NCI-H1417 (cell line): Measurements from ENCODE around the gene MAP4.
A peak's percentile ranks its signal among the peaks of the same experiment; 100 is the strongest.

Source experiments
- DNase-seq, 3 experiments: peaks; one replicate each; lab custom pipeline; 2025; lab: John Stamatoyannopoulos, UW

MAP4 gene

GRCh38 chr3:47961815-47962606 lies 54.2 kb downstream of the MAP4 start:
- DNase-seq: peak in 1 of 3 experiments; percentile 35

- DNase-seq: no peak
Observed at GRCh38 chr3:47961036-47961435, 55.2 kb downstream of the MAP4 start.

DNA sequence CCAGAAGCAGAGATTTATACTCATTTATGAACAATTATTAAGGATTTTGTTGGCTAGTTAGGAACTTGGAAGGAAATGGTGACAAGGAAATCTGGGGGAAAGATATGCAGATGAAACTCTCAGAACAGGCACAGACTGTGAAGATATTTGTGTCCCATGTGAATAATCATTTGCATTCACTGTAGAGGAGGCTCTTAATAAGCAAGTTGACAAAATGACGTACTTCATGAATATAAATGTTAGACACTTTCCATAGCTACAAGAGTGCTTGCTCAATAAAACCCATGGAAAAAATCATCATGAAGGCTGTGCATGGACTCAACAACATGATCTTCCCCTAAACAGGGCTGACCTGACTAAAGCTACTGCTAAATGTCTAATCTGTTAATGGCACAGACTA lies 59.7 kb downstream of the MAP4 start:
- no peak for DNase-seq

- no peak for DNase-seq
Observed at GRCh38 chr3:47954567-47954966, 61.6 kb downstream of the MAP4 start.

GRCh38 chr3:47950453-47951169 lies 65.6 kb downstream of the MAP4 start:
- no peak for DNase-seq

DNA sequence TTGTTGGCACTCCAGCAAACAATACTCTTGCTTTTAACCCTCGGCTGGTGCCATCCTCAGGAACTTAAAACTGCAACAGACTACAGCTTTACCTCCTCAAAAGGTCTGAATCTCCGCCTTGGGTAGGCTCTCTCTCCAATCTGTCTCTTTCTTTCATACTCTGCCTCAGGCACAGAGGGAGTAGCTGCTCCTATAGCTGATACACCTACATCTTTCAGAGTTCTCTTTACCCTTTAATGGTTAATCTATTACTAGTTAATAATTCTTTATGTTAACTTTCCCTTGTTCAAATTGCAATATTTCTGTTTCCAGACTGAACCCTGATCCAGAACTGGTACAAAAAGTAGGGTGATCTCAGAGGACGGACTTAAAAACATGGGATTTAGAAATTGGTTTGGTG lies 66.2 kb downstream of the MAP4 start:
- no peak for DNase-seq

GRCh38 chr3:47940232-47940631 lies 76.0 kb downstream of the MAP4 start:
- DNase-seq: no peak

GRCh38 chr3:47932421-47932820 lies 83.8 kb downstream of the MAP4 start:
- no peak for DNase-seq

DNA sequence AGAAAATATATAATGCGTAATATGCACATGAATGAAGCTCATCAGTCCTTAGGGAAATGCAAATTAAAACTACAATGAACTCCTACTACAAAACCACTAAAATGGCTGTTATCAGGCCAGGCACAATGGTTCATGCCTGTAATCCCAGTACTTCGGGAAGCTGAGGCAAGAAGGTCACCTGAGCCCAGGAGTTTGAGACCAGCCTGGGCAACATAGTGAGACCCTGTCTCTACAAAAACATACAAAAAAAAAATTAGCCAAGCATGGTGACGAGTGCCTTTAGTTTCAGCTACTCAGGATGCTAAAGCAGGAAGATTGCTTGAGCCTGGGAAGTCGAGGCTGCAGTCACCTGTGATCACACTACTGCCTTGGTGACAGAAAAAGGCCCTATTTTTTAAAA lies 85.2 kb downstream of the MAP4 start:
- DNase-seq: no peak

GRCh38 chr3:47916696-47917095 lies 99.5 kb downstream of the MAP4 start:
- no peak for DNase-seq

GRCh38 chr3:47916201-47916600 lies 100.0 kb downstream of the MAP4 start:
- no peak for DNase-seq

DNA sequence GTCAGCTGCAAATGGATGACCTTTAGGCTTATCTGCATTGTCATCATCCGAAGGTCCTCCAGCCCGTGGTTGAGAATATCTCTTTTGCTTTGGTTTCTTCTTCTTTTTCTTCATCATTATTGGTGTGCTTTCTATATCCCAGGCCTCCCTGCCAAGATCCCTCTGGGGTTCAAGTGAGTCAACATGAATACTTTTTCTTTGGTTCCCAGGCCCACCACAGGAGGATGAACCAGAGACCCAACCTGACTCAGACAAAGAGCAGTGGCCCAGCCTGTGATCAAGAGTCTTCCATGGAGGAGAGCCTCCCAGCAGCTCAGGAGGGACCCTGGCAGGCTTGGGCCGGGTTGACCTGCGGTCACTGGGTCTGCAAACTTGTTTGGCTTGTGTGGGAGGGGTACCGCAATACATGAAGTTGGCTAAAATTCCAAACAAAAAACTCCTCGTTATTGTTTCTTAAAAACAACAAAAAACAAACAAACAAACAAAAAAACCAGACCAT lies 104.2 kb downstream of the MAP4 start:
- DNase-seq: no peak

GRCh38 chr3:47910777-47911440 lies 105.3 kb downstream of the MAP4 start:
- no peak for DNase-seq

GRCh38 chr3:47910233-47910632 lies 106.0 kb downstream of the MAP4 start:
- no peak for DNase-seq

GRCh38 chr3:47909607-47910006 lies 106.6 kb downstream of the MAP4 start:
- no peak for DNase-seq

DNA sequence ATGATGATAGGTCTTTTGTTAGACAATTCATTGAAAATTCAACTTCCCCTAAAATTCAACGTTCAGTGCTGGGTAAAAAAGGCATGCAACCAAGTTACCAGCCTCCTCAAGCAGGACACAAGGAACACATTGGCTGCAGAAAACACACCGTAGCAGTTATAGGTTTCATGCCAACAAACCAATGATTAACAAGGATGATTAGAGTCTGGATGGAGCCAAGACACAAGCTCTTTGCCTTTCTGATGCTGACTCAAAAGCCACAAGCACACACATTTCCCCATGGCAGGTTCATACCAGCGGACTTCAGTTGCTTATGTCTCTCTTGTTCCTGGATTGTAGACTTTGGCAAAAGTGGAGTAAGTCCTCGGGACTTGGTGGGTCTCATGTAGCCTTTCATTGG lies 107.5 kb downstream of the MAP4 start:
- DNase-seq: no peak

GRCh38 chr3:47907784-47908183 lies 108.4 kb downstream of the MAP4 start:
- DNase-seq: no peak

GRCh38 chr3:47902746-47903145 lies 113.5 kb downstream of the MAP4 start:
- no peak for DNase-seq

DNA sequence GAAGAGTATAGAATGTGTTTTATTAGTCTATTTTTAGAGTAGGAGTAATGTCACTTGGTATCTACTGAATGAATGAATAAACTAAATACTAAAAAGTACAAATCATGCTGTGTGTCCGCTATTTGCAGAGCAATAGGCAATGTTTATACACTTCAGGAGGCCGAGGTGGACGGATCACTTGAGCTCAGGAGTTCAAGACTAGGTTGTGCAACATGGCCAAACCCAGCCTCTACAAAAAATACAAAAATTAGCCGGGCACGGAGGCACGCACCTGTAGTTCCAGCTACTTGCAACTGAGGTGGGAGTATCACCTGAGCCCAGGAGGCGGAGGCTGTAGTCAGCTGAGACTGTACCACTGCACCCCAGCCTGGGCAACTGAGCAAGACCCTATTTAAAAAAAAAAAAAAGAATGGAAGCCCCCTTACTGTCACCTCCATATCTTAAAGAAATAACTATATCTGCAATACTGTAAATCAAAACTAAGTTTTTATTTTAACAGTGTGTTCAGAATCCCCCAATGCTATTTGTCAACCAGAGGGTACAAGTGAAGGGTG lies 114.9 kb downstream of the MAP4 start:
- DNase-seq: no peak

DNA sequence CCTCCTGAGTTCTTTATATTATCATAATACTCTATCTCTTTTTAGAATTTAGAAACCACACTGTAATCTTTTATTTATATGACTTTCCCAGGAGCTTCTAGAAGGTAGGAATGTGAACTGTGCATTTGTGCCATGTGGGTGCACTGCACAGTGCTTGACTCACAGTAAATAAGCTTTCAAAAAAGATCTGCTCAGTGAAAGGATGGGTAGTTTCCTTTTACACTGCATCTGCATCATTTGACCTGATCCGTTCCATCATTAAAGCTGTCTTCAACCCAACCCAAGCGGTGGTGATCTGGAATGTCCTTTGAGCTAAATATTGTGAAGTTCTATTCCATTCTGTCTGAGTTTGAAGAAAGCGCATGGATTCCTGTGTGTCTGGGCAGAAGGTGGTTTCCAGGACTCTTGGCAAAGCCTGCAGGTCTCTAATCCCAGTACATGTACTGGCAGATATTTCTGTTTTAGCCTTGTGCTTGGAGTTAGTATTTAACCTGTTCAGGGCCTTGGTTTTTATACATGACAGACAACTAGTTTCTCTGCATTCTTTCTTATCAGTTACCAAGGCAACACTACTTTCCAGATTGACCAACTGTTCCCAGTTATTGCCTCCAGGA lies 116.6 kb downstream of the MAP4 start:
- no peak for DNase-seq

GRCh38 chr3:47897954-47898353 lies 118.3 kb downstream of the MAP4 start:
- no peak for DNase-seq

DNA sequence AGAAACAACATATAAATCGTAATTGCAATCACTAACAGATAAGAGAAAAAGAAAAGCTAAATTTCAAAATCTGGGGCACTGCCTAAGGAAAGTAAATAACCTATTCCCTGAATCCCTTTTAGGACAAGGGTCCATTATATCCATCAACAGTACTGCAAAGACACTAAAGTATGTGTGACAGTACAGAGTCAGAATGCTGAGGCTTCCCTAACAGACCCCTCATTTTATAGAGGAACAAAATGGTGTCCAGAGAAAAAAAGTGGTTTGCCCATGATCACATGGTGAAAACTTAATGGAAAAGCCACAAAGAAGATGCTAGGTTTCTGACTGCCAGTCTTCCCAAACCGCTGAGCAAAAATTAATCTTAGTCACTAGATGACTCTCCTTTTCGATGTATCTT lies 119.5 kb downstream of the MAP4 start:
- no peak for DNase-seq
